ENCODE results near the gene PTPN11. TPM values are rescaled to one million over a fixed set of nuclear protein-coding genes. Genes with fewer than 3 reads are reported as not detected.

The PTPN11 gene
- 40.6 to 62.1 TPM (median 55.4 TPM) in 5 replicates for total RNA-seq (2022; extraction: Qiagen RNA extraction)

DNA sequence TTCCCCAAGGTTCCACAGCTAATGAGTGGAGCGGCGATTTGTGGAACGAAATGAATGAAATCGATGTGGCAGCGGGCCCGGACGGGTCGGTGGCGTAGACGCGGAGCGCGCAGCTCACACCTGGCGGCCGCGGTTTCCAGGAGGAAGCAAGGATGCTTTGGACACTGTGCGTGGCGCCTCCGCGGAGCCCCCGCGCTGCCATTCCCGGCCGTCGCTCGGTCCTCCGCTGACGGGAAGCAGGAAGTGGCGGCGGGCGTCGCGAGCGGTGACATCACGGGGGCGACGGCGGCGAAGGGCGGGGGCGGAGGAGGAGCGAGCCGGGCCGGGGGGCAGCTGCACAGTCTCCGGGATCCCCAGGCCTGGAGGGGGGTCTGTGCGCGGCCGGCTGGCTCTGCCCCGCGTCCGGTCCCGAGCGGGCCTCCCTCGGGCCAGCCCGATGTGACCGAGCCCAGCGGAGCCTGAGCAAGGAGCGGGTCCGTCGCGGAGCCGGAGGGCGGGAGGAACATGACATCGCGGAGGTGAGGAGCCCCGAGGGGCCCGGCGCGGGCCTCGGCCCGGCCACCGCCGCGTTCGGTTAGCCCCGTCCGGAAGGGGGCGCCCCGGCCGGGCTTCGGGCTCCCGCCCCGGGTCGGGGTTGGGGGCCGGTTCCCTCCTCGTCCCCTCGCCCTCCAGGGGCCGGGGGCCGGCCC is at the start of gene PTPN11:
TSS of gene PTPN11 (plus strand) at position 340 of the 689 bp plus-strand sequence. CDS start at position 505, 165 bp downstream.

DNA sequence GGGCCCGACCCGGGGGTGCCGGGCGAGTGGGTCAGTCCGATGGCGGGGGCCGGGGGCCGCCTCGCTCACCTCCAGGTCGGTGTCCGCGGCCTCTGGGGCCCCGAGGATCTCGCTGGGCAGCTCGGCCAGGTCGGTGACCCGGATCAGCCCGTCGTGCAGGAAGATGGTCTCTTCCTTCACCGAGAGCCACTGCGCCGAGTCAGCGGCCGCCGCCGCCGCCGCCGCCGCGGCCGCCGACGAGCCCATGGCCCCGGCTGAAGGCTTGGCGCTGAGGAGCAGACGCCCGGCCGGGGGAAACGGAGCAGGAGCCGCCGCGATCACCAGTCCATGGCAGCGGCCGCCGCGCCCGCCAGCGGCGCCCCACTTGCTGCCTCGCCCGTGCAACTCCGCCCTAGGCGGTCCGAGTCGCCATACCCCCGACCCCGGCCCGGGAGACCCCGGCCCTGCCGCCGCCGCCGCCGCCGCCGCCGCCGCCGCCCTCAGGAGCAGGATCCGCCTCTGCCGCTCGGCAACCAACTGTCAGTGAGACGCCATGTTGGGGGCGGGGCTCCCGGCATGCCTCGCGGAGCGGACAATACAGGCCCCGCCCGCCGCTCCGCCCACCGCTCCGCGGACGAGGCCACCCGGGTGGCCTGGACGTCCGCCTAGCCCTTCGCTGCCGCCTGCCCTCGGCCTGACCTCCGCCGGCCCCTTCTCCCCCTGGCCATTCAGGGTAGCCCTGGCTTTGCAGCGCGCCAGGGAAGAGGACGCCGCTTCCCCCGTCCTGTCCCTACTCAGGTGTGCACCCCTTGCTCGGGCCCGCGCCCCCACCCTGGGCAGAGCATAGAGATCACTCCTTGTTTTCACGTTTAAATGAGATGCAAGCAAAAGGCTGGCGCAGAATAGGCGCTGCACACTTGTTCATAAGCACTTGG is 36.6 kb upstream of the PTPN11 start, which contains the start of gene HECTD4:
TSS of gene HECTD4 (minus strand) at position 549 of the 914 bp plus-strand sequence. CDS start at position 246, 303 bp downstream.

DNA sequence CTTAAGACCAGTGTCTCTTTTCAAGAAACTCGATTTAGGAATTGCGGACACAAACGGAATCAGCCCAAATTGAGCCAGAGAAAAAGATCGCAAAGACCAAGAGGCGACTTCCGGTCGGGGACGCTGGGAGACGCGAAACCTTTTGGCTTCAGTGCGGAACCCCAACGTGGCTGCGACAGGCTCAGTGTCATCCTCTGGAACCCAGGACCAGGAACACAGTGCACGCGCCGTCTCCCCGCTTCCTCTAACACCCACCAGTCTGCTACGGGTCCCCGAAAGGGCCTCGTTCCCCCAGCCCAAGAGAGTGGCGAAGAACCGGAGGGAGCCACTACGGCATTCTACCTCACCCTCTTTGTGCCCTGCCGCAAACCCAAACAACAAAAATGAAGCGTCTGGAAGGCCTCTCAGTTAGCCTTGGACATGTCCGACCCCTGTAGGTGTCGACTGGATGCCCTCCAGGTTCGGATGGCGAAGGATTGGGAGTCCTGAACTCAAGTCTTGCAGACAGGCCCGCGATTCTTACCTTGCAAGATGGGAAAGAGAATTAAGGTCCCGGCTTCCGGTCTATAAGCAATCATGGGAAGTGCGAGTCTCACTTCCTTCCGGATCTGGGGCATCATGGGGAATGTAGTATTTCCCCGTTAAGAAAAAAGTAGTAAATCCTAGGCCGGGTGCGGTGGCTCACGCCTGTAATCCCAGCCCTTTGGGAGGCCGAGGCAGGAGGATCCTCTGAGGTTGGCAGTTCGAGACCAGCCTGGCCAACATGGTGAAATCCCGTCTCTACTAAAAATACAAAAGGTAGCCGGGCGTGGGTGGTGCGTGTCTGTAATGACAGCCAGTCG is 9.5 kb upstream of the PTPN11 start, which contains the start of gene RPL6:
TSS of gene RPL6 (minus strand) at position 542 of the 842 bp plus-strand sequence. CDS start 949 bp downstream, outside the sequence.

Other genes with a start within 250 kb of the PTPN11 start
- gene HECTD4, start 36.5 kb upstream of the PTPN11 start, total RNA-seq (2022; extraction: Qiagen RNA extraction): 9.5 to 13.3 TPM (median 12.4 TPM) in 5 replicates
- 2,072 to 2,646 TPM (median 2,162 TPM) in 5 replicates for gene RPL6, start 9.3 kb upstream of the PTPN11 start, total RNA-seq (2022; extraction: Qiagen RNA extraction)

All from A549 treated with CORT108297 at 1 μM for 4 hours (cell line).